HepG2 (cell line): Measurements from ENCODE around the gene PRSS12.

ENCODE experiments used
- EZH2 ChIP-seq: conservative IDR thresholded peaks from 2 replicates; pipeline ENCODE4 v1.6.1; 2012; ENCODE audit warnings: mild to moderate bottlenecking, low read depth, low read length, moderate library complexity
- POLR2A ChIP-seq, 2 experiments: IDR thresholded peaks; 2 replicates each; pipeline ENCODE4 v1.6.1; 2011; ENCODE audit warnings: low read depth in 2 of 2, low read length in 2 of 2, mild to moderate bottlenecking in 1 of 2, moderate library complexity in 1 of 2; ENCODE audit not compliant: insufficient read depth in 1 of 2
- ZBTB8A ChIP-seq: sonication (generic); formaldehyde crosslinking; IDR thresholded peaks from 2 replicates; pipeline ENCODE4 v1.4.0; 2020; ENCODE audit warnings: mild to moderate bottlenecking, low read depth, missing genetic modification reagents, borderline replicate concordance

GRCh38 chr4:118289794-118290193 is 63.0 kb downstream of the PRSS12 start:
- TF ChIP-seq ZBTB8A (no peak), POLR2A (IDR thresholded peaks at IDR 0.05; ENCODE audit: insufficient read depth in 1 of 2, low read depth in 2 of 2, low read length in 2 of 2) (no peak), EZH2 (no peak)
